Common myeloid progenitor, CD34-positive (primary cell): ENCODE measurements around the gene ENO1.
"Not testable (repeated sequence)": the region's sequence is repeated elsewhere in the genome, so short reads cannot be mapped to it uniquely, and the experiment has no call there.

Experiments
- CTCF ChIA-PET: fragments of 350-600 bp; sonication (Branson Sonifier 250); formaldehyde crosslinking; loops from one replicate; lab custom pipeline; 2021; ENCODE audit warnings: antibody characterized with exemption; lab: Charles Lee
- POLR2A ChIA-PET: fragments of 350-600 bp; sonication (Branson Sonifier 250); formaldehyde crosslinking; loops from one replicate; lab custom pipeline; 2021; ENCODE audit warnings: antibody characterized with exemption; lab: Charles Lee
- DNase-seq, 3 donors: peaks; one replicate each; pipeline versions ENCODE4 v3.0.0 to v3.0.0-alpha.2; 2013
- H3K27ac ChIP-seq, 2 experiments: 1 replicate in 1 of 2; 2 replicates in 1 of 2; pipeline ENCODE4 v1.7.0; 2013; ENCODE audit warnings: inconsistent platforms in 2 of 2, low read length in 2 of 2, mild to moderate bottlenecking in 2 of 2, low read depth in 1 of 2, moderate library complexity in 1 of 2; ENCODE audit not compliant: severe bottlenecking in 2 of 2, insufficient read depth in 1 of 2, poor library complexity in 1 of 2
- H3K27me3 ChIP-seq, 5 experiments: replicated peaks in 2 of 5; 1 replicate in 3 of 5; 2 replicates in 2 of 5; pipeline versions ENCODE4 v1.6.1 to v1.7.0; 2013; ENCODE audit warnings: low read length in 4 of 5, mild to moderate bottlenecking in 2 of 5, moderate library complexity in 2 of 5, inconsistent platforms in 1 of 5; ENCODE audit not compliant: insufficient read depth in 5 of 5, control insufficient read depth in 4 of 5
- H3K36me3 ChIP-seq, 4 experiments: 1 replicate in 2 of 4; 2 replicates in 2 of 4; pipeline versions ENCODE4 v1.6.1 to v1.7.0; 2013; ENCODE audit warnings: low read length in 3 of 4, control low read depth in 1 of 4, mild to moderate bottlenecking in 1 of 4; ENCODE audit not compliant: control insufficient read depth in 4 of 4, insufficient read depth in 4 of 4
- H3K4me1 ChIP-seq, 4 experiments: 1 replicate in 3 of 4; 2 replicates in 1 of 4; pipeline versions ENCODE4 v1.6.1 to v1.7.1; 2013; ENCODE audit warnings: low read length in 3 of 4, mild to moderate bottlenecking in 3 of 4, control low read depth in 1 of 4, inconsistent platforms in 1 of 4, moderate library complexity in 1 of 4; ENCODE audit not compliant: control insufficient read depth in 4 of 4, insufficient read depth in 4 of 4; ENCODE audit errors: control extremely low read depth in 1 of 4
- H3K4me3 ChIP-seq, 7 experiments: 1 replicate in 4 of 7; 2 replicates in 3 of 7; pipeline versions ENCODE4 v1.5.1 to v1.7.0; 2013; ENCODE audit warnings: mild to moderate bottlenecking in 7 of 7, low read length in 6 of 7, moderate library complexity in 6 of 7, inconsistent platforms in 2 of 7, low read depth in 2 of 7, control low read depth in 1 of 7; ENCODE audit not compliant: insufficient read depth in 4 of 7, control insufficient read depth in 1 of 7; ENCODE audit errors: extremely low read depth in 1 of 7
- H3K9me3 ChIP-seq, 5 experiments: 1 replicate in 4 of 5; 2 replicates in 1 of 5; pipeline versions ENCODE4 v1.6.1 to v1.7.1; 2013; ENCODE audit warnings: low read length in 4 of 5, mild to moderate bottlenecking in 2 of 5, inconsistent platforms in 1 of 5, low read depth in 1 of 5, moderate library complexity in 1 of 5; ENCODE audit not compliant: control insufficient read depth in 4 of 5, insufficient read depth in 2 of 5; ENCODE audit errors: control extremely low read depth in 1 of 5
- WGBS: methylation state at CpG from one replicate; pipeline ENCODE4 v1.1.5; 2013; ENCODE audit not compliant: insufficient coverage; 5-methylcytosine and 5-hydroxymethylcytosine counted together

Gene ENO1

GRCh38 chr1:8844501-8845006 lies 33.9 kb downstream of the ENO1 start:
- 85% methylated on average over 7 of the region's 7 CpGs for WGBS
- no peaks in the 10 kb centered on the region for H3K27me3 ChIP-seq
- POLR2A ChIA-PET: no interaction called here
- H3K9me3 ChIP-seq: peaks cover 0 to 3% (median 0%) of the 10 kb centered on the region in 5 experiments
- DNase-seq: no peak
- no peaks in the 10 kb centered on the region for H3K36me3 ChIP-seq
- no peak overlapping the region for H3K27ac ChIP-seq
- H3K4me1 ChIP-seq: peaks cover 0 to 30% (median 26%) of the 10 kb centered on the region in 4 experiments
- no peak overlapping the region for H3K4me3 ChIP-seq
- CTCF ChIA-PET: interaction anchor here (0.8 to 1.1 kb wide), 4 partner anchors 16 to 29 kb away, joined by 3 to 4 read pairs (median 4); no protein-coding TSS in a partner anchor

GRCh38 chr1:8841395-8841794 lies 37.1 kb downstream of the ENO1 start:
- no peaks in the 10 kb centered on the region for H3K27me3 ChIP-seq
- H3K9me3 ChIP-seq: peaks cover 0 to 3% (median 0%) of the 10 kb centered on the region in 5 experiments
- no peak overlapping the region for H3K27ac ChIP-seq
- WGBS: 100% methylated on average over 2 of the region's 3 CpGs
- H3K36me3 ChIP-seq: no peaks in the 10 kb centered on the region
- H3K4me1 ChIP-seq: peaks cover 0 to 7% (median 6%) of the 10 kb centered on the region in 4 experiments
- no peak overlapping the region for H3K4me3 ChIP-seq
- no peak for DNase-seq
- POLR2A ChIA-PET: no interaction called here
- CTCF ChIA-PET: interaction anchor here (3.9 kb wide), 1 partner anchor 8 kb away, joined by 26 read pairs; no protein-coding TSS in a partner anchor

DNA sequence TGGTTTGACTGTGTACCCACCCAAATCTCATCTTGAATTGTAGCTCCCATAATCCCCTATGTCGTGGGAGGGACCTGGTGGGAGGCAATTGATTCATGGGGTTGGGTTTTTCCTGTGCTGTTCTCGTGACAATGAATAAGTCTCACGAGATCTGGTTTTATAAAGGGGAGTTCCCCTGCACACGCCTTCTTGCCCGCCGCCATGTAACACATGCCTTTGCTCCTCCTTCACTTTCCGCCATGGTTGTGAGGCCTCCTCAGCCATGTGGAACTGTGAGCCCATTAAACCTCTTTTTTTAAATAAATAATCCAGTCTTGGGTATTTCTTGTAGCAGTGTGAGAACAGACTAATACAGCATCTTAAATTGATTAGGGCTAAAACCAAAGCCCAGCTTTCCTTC lies 38.5 kb downstream of the ENO1 start:
- no peak for DNase-seq
- CTCF ChIA-PET: interaction anchor here (0.9 to 3.9 kb wide), 2 partner anchors 9 to 10 kb away, joined by 6 to 26 read pairs; no protein-coding TSS in a partner anchor
- H3K36me3 ChIP-seq: no peaks in the 10 kb centered on the region
- POLR2A ChIA-PET: interaction anchor here (0.7 kb wide), 1 partner anchor 28 kb away, joined by 3 read pairs; no protein-coding TSS in a partner anchor
- H3K4me1 ChIP-seq: peaks cover 0 to 7% (median 6%) of the 10 kb centered on the region in 4 experiments
- peaks cover 0 to 3% (median 0%) of the 10 kb centered on the region in 5 experiments for H3K9me3 ChIP-seq
- H3K4me3 ChIP-seq: no peak overlapping the region
- 80% methylated on average over 1 of the region's 7 CpGs for WGBS
- H3K27me3 ChIP-seq: no peaks in the 10 kb centered on the region
- H3K27ac ChIP-seq: no peak overlapping the region

- Histone ChIP-seq H3K9me3 (peaks cover 0 to 3% (median 0%) of the 10 kb centered on the region in 5 experiments), H3K4me3 (no peak overlapping the region), H3K4me1 (peaks cover 0 to 2% (median 0%) of the 10 kb centered on the region in 4 experiments), H3K27ac (no peak overlapping the region), H3K36me3 (no peaks in the 10 kb centered on the region), H3K27me3 (no peaks in the 10 kb centered on the region)
- ChIA-PET CTCF (interaction anchor here (1.0 to 1.5 kb wide), 4 partner anchors 12 to 41 kb away, joined by 3 to 9 read pairs (median 6); no protein-coding TSS in a partner anchor), POLR2A (no interaction called here)
- DNase-seq: no peak
- 95% methylated on average over 12 of the region's 14 CpGs for WGBS
Measured at GRCh38 chr1:8835941-8836643, 42.4 kb downstream of the ENO1 start.

GRCh38 chr1:8831340-8831739 lies 47.1 kb downstream of the ENO1 start:
- no peaks in the 10 kb centered on the region for H3K9me3 ChIP-seq
- no peaks in the 10 kb centered on the region for H3K36me3 ChIP-seq
- H3K27me3 ChIP-seq: no peaks in the 10 kb centered on the region
- H3K4me3 ChIP-seq: no peak overlapping the region
- ChIA-PET POLR2A (interaction anchor here (0.6 kb wide), 1 partner anchor 796 kb away, joined by 4 read pairs; no protein-coding TSS in a partner anchor), CTCF (interaction anchor here (1.4 to 4.6 kb wide), 2 partner anchors 10 to 18 kb away, joined by 6 to 31 read pairs; no protein-coding TSS in a partner anchor)
- H3K4me1 ChIP-seq: peaks cover 0 to 10% (median 3%) of the 10 kb centered on the region in 4 experiments
- H3K27ac ChIP-seq: no peak overlapping the region
- peak in 2 of 3 donors; percentile 61 to 64 for DNase-seq
- WGBS: 70% methylated on average over 4 of the region's 4 CpGs

GRCh38 chr1:8830732-8831131 lies 47.8 kb downstream of the ENO1 start:
- not testable (repeated sequence) for H3K27ac ChIP-seq, H3K27me3 ChIP-seq, H3K36me3 ChIP-seq, H3K4me1 ChIP-seq, H3K4me3 ChIP-seq, DNase-seq, H3K9me3 ChIP-seq
- WGBS: 86% methylated on average over 7 of the region's 10 CpGs
- ChIA-PET CTCF (interaction anchor here (0.6 to 4.6 kb wide), 3 partner anchors 9 to 22 kb away, joined by 4 to 31 read pairs (median 6); no protein-coding TSS in a partner anchor), POLR2A (interaction anchor here (0.7 kb wide), 1 partner anchor 152 kb away, joined by 6 read pairs; no protein-coding TSS in a partner anchor)
